GM13976 (cell line): ENCODE data around the gene TAS1R2.

Source experiments
- DNase-seq: peaks from one replicate; pipeline ENCODE4 v3.0.0; 2012; ENCODE audit warnings: low spot score
- in situ Hi-C: fragments of 300-500 bp; cut with MboI; formaldehyde crosslinking; loops from one replicate; pipeline ENCODE4 v1.12.0; 2022; ENCODE audit warnings: low sequenced_read_pairs, mixed read lengths, inconsistent platforms; ENCODE audit not compliant: unreplicated experiment
- TF ChIP-seq, protein P1 (sequence below): IDR thresholded peaks from 2 replicates; pipeline ENCODE4 v1.5.1; 2012; ENCODE audit warnings: borderline replicate concordance, mild to moderate bottlenecking; ENCODE audit not compliant: insufficient read depth; ENCODE audit errors: extremely low read depth, missing control alignments, control extremely low read depth

TAS1R2 gene

DNA sequence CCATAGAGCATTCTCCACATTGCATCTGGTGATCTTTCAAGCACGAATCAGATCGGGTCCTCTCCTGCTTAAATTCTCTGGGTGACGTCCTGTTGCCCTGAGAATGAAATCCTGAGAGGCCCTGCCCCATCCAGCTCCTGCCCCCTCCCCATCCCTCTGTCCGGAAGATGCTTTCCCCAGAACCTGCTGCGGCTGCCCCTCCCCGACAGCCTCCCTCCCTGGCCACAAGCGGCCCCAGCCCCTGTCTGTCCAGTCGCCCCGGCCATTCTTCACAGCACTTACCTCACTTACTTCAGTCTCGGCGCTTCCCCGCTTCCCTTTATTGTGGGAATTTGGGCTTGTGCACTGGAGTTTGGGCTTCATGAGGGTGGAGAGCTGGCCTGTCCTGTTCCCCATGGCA lies 40.3 kb downstream of the TAS1R2 start:
- in situ Hi-C loops: no loop called here

DNA sequence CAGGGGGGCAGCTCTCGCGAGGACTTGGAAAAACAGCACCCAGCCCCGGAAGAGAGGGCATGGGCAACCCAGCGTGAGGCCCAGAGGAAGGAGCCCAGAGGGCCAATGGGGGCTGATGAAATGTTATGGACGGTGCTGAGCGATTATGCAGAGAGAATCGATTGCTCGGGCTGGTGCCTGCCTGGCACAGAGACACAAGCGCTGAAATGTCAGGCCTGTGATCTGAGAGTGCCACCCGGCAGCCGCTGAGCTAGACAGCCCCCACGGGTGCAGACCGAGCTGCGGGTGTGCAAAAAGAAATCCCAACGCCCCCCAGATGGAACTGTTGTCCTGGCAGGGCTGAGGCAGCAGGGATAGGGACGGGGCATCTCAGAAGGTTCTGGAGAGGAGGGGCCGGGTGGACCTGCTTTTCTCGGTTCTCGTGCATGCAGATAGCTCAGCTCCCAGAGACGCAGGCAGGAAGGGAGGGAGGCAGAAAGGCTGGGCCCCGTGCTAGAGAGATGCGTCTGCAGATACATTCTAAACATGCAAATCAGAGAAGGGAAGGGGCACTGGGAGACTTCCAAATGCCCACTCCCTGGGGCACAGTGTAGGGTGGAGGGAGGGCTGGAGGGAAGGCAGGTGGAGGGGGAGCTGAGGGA lies 41.5 kb downstream of the TAS1R2 start:
- in situ Hi-C loops: no loop called here
- TF ChIP-seq, protein P1, sequence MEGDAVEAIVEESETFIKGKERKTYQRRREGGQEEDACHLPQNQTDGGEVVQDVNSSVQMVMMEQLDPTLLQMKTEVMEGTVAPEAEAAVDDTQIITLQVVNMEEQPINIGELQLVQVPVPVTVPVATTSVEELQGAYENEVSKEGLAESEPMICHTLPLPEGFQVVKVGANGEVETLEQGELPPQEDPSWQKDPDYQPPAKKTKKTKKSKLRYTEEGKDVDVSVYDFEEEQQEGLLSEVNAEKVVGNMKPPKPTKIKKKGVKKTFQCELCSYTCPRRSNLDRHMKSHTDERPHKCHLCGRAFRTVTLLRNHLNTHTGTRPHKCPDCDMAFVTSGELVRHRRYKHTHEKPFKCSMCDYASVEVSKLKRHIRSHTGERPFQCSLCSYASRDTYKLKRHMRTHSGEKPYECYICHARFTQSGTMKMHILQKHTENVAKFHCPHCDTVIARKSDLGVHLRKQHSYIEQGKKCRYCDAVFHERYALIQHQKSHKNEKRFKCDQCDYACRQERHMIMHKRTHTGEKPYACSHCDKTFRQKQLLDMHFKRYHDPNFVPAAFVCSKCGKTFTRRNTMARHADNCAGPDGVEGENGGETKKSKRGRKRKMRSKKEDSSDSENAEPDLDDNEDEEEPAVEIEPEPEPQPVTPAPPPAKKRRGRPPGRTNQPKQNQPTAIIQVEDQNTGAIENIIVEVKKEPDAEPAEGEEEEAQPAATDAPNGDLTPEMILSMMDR: no peak
- no peak for DNase-seq

More for the DNA sequence above, 40.3 kb downstream of the TAS1R2 start:
- TF ChIP-seq, protein P1: no peak
- DNase-seq: no peak

DNA sequence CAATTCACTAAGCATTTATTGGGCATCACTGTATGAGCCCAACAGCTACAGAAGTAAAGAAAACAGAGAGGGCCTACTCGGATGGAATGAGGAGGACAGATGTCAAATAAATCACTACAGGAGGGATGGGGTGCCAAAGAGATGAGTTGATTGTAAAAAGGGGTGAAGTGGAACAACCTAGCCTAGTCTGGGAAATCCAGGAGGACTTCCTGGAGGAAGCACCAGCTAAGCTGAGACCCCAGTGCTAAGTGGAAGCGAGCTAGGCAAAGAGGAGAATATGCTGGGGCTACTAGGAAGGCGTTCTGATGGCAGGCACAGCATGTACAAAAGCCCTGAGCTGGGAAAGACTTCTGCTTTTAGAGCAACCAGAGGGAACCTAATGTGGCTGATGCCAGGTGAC lies 42.1 kb downstream of the TAS1R2 start:
- in situ Hi-C loops: no loop called here
- DNase-seq: no peak
- TF ChIP-seq, protein P1: no peak

DNA sequence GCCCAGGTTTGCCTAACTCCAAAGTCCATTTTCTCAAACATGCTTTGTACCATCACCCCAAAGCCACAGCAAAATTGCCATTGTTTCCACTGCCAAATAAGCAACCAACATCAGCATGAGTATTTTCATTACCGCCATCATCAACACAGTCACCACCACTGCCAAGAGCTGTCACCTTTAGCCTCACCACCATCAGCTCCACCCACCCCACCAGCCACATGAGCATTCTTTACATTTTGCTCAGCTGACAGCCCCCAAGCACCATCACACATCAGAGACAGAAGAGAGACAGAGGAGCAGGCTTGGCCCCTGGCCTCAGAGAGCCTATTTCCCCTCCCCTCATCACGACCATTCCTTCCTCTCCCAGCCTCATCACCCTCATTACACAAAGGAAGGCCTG lies 42.7 kb downstream of the TAS1R2 start:
- TF ChIP-seq, protein P1: no peak
- in situ Hi-C loops: no loop called here
- no peak for DNase-seq

DNA sequence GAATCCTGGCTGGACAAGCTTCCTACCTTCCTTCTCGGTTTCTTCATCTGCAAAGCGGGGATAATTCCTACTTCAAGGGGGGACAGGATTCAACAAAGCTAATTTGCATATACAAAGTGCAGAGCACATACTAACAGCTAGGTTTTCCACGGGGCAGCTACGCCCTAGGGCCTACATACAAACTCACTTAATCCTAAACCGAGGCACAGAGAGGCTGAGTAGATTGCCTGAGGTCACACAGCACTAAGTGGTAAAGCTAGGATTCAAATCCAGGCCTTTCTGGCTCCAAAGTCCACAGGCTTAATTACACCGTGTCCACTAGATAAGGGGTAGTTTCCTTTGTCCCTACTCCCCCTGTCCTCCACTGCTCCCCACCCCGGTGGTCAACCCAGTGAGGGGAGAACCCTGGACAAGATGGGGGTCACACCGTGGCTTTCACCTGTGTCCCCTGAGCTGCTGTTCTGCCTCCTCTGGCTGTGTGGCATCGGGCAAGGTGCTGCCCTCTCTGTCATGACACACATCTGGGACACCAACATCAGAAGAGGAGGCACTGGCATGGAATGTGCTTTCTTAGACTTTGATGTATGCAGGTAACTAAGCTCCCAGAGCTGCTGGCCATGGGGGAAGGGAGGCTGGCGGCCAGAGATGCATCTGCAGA lies 44.5 kb downstream of the TAS1R2 start:
- TF ChIP-seq, protein P1: no peak
- DNase-seq: no peak
- in situ Hi-C loops: no loop called here

DNA sequence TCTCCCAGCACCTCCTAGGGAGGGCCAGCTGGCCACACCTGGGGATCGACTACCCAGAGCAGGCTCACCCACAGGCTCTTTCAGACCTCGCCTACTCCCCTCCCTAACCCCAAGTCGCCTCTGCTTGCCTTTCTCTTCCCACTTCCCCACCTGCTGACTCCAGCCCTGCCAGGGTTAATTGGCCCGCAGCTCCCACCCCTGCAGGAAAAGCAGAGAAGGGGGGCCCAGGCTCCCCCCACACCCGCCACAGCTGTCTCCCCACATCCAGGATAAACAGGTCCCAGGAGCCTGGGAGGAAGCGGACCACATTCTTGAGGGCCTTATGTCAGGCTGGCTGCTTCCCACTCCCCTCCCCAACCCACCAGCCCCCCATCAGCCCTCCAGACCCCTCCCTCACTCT lies 45.0 kb downstream of the TAS1R2 start:
- in situ Hi-C loops: no loop called here
- DNase-seq: no peak
- TF ChIP-seq, protein P1: no peak
